Fibroblast of skin of abdomen (primary cell): ENCODE data around the gene CRYBA4. TPM values are rescaled to one million over a fixed set of nuclear protein-coding genes. Genes with fewer than 3 reads are reported as not detected.

Experiments used
- DNase-seq: peaks from one replicate; pipeline ENCODE4 v3.0.0-alpha.2; 2013
- polyA plus RNA-seq, 2 experiments: library from polyadenylated mRNA; unstranded; fragments of 120-200 nt; gene quantifications; one replicate each; pipeline ENCODE4 v1.2.1, GENCODE V29; 2013; ENCODE audit not compliant: insufficient read length in 2 of 2

Gene CRYBA4
- polyA plus RNA-seq (2013, experiment 1 of 2; ENCODE audit: insufficient read length): not detected
- not detected for polyA plus RNA-seq (2013, experiment 2 of 2; ENCODE audit: insufficient read length)

GRCh38 chr22:26621663-26622062 lies at the start of gene CRYBA4:
TSS of gene CRYBA4 (plus strand) at chr22:26621963. CDS start at chr22:26622597, 634 bp downstream.
- no peak for DNase-seq

GRCh38 chr22:26573026-26573662 lies 48.6 kb upstream of the CRYBA4 start:
- peak; percentile 45 for DNase-seq

GRCh38 chr22:26574001-26574723 lies 47.6 kb upstream of the CRYBA4 start:
- DNase-seq: no peak

- DNase-seq: peak; percentile 39
These were observed 45.6 kb upstream of the CRYBA4 start for GRCh38 chr22:26576026-26576680.

GRCh38 chr22:26577081-26577480 lies 44.7 kb upstream of the CRYBA4 start:
- no peak for DNase-seq

GRCh38 chr22:26579331-26579886 lies 42.4 kb upstream of the CRYBA4 start:
- no peak for DNase-seq

GRCh38 chr22:26580240-26580962 lies 41.4 kb upstream of the CRYBA4 start:
- no peak for DNase-seq

- no peak for DNase-seq
These were observed 40.7 kb upstream of the CRYBA4 start for GRCh38 chr22:26581026-26581425.

- no peak for DNase-seq
These were observed 40.1 kb upstream of the CRYBA4 start for GRCh38 chr22:26581633-26582168.

- DNase-seq: no peak
These were observed 37.8 kb upstream of the CRYBA4 start for GRCh38 chr22:26584010-26584409.

- peak; percentile 84 for DNase-seq
These were observed 36.5 kb upstream of the CRYBA4 start for GRCh38 chr22:26585104-26585790.

GRCh38 chr22:26586556-26587325 lies 35.0 kb upstream of the CRYBA4 start:
- no peak for DNase-seq

GRCh38 chr22:26587991-26588613 lies 33.7 kb upstream of the CRYBA4 start:
- peak; percentile 21 for DNase-seq

GRCh38 chr22:26588729-26589366 lies 32.9 kb upstream of the CRYBA4 start:
- no peak for DNase-seq

- peak; percentile 17 for DNase-seq
These were observed 32.4 kb upstream of the CRYBA4 start for GRCh38 chr22:26589367-26589844.

- peak; percentile 78 for DNase-seq
These were observed 31.7 kb upstream of the CRYBA4 start, which contains the start of gene TPST2 for GRCh38 chr22:26589845-26590736. TSS of gene TPST2 (minus strand) at chr22:26590132. CDS start at chr22:26541630, 48,502 bp downstream.

- DNase-seq: no peak
These were observed 29.3 kb upstream of the CRYBA4 start for GRCh38 chr22:26592421-26592891.

GRCh38 chr22:26593763-26594162 lies 28.0 kb upstream of the CRYBA4 start:
- no peak for DNase-seq
